Gastroesophageal sphincter (tissue), 3 donors: Measurements from ENCODE around the gene SLC66A1.

ENCODE experiments used
- POLR2AphosphoS5 ChIP-seq: sonication (generic); formaldehyde crosslinking; IDR thresholded peaks from one replicate; pipeline ENCODE4 v1.6.1; 2017; ENCODE audit warnings: antibody characterized with exemption
- TF ChIP-seq, protein P1 (sequence below), 4 experiments: fragments of 200-600 bp in 2 of 4; fragments of 450-650 bp in 2 of 4; sonication (generic) in 1 of 4; IDR thresholded peaks; one replicate each; pipeline ENCODE4 v1.5.1; 2017 to 2019; ENCODE audit warnings: antibody characterized with exemption in 4 of 4, mild to moderate bottlenecking in 2 of 4, moderate library complexity in 2 of 4

DNA sequence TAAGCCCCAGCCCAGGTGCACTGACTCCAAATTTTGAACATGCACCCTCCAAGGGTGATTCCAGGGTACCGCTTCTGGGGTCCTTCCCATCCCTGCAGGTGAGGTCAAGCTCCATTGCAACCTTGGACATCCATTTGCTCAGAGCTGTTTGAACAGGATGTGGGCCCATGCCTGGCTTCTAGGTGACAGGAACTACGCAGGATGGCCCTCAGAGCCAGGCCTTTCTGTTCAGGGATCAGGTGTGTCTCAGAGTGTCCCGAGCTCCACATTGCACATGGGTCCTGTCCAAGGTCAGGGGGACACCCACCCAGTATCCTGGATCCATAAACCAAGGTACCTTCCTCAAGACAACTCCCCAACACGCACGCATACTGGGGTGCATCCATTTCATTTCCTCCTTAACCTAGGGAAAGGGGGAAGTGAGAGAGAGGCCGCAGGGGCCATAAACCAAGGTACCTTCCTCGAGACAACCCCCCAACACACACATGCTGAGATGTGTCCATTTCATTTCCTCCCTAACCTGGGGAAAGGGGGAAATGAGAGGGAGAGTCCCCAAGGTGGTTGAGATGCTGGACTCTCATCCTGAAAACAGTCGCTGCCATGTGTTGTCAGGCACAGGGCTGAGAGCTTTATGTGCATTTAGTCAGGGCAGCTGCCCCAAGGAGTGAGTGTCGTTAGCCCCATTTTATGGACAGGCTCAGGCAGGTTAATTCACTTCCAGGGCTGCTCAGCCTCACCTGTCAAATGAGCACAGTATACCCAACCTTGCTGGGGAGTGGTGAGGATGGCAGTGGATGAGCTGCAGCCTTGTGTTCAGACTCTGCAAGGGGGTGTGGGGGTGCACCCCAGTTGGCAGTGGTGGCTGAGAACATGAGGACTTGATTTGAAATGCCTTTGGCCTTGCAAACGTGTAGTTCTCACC is 2.1 kb downstream of the SLC66A1 start:
- TF ChIP-seq, protein P1, sequence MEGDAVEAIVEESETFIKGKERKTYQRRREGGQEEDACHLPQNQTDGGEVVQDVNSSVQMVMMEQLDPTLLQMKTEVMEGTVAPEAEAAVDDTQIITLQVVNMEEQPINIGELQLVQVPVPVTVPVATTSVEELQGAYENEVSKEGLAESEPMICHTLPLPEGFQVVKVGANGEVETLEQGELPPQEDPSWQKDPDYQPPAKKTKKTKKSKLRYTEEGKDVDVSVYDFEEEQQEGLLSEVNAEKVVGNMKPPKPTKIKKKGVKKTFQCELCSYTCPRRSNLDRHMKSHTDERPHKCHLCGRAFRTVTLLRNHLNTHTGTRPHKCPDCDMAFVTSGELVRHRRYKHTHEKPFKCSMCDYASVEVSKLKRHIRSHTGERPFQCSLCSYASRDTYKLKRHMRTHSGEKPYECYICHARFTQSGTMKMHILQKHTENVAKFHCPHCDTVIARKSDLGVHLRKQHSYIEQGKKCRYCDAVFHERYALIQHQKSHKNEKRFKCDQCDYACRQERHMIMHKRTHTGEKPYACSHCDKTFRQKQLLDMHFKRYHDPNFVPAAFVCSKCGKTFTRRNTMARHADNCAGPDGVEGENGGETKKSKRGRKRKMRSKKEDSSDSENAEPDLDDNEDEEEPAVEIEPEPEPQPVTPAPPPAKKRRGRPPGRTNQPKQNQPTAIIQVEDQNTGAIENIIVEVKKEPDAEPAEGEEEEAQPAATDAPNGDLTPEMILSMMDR (IDR thresholded peaks at IDR 0.05) = no peak
- TF ChIP-seq POLR2AphosphoS5 = no peak
